ELR (cell line): ENCODE data around the gene NCR2.
A peak's percentile ranks its signal among the peaks of the same experiment; 100 is the strongest.

ENCODE experiments used
- DNase-seq: peaks from one replicate; pipeline ENCODE4 v3.0.0-alpha.2; 2015; ENCODE audit warnings: low read depth

Gene NCR2

DNA sequence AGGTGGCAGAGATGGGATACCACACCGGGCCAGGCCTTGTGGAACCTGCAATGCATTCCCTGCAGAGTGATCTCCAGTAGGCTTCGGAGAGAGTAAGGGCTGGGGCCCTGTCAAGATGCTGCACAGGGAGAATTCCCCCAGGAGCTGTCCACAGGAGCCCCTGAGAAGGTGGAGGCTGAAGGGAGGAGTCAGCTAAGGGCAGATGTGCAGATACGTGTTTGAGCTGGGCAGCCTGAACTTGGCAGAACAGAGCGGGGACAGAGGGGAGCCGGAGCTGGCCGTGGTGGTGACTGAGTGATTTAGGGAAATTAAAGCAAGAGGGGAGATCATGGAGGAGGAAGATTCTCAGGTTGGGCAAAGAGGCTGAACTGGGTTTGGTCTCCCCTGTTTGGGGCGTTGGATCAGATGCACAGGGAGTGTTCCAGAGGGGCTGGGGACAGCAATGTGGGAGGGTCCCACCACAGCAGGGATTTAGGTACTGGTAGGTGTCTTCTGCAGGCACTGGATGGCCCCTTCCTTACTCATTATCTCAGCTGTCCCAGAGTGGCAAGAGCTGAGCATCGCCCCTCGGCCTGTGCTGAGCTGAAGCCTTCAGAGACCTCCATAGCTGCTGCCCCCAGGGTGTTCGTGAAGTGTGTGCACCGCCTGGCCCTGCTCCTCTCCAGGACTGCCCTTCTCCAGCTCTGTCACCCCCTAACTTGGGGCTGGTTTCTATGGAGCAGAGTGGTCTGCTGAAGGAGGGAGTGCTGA lies 3.8 kb upstream of the NCR2 start:
- DNase-seq, result no peak

DNA sequence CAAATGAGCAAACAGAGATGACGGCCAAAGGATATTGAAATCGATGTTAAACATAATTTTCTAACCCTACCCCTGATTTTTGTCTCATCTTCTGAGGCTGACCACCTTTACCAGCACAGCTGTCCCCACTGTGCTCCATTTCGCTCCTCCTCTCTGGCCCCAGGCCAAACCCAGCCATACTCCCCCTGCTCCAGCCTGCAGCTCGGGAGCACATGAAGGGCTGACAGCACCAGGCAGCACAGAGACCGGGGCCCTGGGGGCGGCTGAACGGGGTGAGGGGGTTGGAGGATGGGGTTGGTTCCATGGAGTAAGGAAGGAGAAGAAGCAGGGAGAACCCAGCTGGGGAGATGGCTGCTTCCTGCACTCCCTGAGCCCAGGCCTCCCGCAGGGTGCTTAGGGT lies 3.2 kb upstream of the NCR2 start:
- no peak for DNase-seq

DNA sequence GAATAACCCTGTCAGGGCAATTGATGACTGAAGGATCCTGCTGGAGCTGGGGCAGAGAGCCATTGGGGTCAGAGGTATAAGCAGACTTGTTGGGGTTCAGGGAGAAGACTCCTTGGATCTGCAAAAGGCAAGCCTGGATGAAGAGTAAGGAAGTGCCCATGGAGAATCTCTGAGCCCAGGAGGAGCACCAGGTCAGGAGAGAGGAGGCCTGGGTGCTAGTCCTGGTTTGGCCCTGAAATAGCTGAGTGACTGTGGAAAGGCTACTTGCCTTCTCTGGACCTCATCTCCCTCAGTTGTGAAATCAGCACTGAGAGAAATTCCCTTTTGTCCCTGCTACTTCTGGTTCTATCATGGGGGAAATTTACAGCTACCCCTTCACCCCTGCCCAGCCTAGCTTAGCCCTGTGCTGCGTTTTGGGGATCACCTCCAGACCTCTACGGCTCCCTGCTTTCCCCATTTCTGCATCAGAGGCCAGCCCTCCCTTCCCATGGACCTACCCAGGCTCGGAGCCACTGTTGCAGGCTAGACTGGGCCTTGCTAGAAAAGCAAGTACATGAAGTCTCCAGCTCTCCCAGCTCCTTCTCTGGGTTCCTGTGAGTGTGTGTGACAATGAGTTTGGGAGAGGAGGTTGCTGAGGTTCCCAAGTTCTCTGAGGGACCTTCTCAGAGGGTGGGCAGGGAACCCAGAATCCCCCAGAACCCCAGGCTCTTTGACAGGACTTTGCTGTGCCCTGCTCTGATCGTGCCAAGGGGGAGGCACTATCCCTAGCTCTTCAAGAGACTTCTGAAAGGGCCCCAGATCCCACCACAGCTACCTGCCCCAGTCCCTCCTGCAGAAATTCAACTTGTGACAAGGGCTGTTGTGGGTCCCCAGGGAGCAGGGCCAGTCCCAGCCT lies 2.3 kb upstream of the NCR2 start:
- DNase-seq, result no peak

DNA sequence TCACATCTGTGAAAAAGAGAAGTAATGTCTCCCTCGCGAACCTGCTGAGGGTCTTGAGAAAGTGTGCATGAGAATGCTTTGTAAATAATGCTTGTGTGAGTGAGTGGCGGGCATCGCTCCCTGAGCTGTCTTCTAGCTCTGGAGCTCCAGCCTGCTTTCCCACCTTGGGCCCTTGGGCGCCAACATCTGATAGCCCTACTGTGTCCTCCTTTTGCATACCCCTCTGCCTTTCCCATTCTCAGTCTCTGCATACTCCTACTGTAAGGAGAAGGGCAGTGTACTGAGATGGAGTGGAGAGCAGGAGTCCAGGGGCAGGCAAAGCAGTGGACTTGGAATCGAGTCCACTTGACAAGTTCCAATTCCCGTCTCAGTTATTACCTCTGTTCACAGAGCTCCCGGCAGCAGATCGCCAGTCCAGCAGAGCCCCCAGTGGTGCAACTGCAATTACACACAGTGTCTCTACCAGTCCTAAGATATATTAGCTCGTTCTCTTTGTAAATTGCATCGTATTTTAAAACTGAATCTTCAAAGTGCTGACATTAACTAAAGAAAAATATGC lies 847 bp upstream of the NCR2 start:
- DNase-seq, result peak; percentile 23

DNA sequence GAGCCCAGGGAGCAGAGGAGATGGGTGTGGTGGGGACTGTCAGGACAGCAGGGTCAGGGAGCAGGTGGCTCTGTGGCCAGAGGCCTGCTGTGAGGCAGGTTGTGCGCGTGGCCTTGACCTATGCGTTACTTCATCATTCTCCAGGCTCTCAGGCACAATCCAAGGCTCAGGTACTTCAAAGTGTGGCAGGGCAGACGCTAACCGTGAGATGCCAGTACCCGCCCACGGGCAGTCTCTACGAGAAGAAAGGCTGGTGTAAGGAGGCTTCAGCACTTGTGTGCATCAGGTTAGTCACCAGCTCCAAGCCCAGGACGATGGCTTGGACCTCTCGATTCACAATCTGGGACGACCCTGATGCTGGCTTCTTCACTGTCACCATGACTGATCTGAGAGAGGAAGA lies 535 bp downstream of the NCR2 start:
- no peak for DNase-seq

DNA sequence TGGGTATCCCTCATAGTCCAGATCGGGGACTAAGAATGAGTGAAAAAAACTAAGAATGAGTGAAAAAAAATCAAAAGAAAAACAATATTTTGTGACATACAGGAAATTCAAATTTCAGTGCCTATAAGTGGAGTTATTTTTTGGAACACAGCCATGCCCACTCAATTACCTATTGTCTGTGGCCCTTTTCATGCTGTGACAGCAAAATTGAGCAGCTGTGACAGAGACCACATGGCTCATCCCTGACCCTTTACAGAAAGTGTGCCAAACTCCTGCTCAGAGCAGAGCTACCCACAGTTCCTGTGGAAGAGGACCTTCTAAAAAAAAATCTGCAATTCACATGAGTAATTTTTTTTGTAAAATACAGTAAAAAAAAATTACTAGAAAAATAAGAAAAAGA lies 1.4 kb downstream of the NCR2 start:
- DNase-seq, result no peak

DNA sequence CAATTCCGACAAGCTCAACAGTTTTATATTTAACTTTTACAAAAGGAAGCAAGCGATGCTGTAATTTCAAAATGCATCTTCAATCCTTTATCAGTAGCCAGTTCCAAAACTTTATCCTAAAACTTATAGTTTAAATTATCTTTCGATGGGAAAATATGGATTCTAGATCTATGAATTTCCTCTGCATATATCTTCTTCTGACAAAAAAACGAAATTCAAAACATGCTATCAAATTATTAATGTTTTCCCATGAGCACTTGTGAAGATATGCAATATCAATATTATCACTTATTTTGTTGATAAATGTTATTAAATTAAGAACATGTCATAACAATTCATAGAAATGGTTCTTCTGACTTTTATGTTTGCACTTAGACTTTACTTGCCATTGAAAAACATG lies 2.3 kb downstream of the NCR2 start:
- no peak for DNase-seq

DNA sequence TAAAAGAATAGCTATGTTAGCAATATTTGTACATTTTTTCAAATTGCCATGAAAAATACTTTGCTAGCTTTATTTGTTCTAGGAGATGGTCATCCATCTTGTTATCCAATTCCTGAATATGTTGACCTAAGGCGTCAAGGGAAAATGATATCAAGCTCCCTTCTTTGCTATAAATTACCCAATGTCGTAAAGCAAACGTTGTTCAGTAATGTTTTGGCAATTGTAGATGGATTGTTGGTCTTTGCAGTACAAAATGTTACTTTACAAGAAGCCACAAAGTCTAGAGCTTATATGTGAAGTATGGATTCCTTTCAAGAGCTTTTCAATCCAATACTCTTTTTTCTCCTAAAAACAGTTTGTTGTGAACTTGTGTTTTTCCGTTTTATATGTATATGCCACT lies 3.3 kb downstream of the NCR2 start:
- DNase-seq, result no peak

DNA sequence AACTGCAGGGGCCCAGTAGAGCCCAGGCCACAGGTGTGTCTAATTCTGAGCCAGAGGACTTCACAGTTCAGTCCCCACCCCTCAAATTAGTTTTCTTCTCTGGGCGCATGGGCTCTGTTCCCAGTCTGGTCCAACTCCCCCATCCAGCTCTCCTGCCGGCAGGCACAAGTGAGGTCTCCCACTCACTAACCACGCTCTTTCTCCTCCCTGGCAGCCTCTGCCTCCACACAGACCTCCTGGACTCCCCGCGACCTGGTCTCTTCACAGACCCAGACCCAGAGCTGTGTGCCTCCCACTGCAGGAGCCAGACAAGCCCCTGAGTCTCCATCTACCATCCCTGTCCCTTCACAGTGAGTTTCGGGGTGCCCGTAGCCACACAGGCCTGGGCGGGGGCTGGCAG lies 6.2 kb downstream of the NCR2 start:
- DNase-seq, result no peak

DNA sequence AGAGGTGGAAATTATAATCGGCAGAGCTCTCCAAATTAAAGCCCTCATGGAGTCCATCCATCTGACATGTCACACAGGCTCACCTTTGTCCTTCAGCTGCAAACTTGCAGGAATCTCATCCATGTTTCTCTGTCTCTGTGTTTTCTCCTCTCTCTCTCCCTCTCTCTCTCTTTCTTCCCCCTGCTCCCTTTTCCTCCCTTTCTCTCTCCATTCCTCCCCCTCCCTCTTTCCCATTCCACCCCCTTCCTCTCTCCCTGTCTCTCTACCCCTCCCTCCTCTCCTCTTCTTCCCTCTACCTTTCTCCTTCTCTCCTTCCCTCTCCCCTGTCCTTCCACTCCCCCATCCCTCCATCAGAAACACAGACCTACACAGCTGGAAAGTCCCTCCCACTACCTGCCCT lies 6.8 kb downstream of the NCR2 start:
- DNase-seq, result no peak

DNA sequence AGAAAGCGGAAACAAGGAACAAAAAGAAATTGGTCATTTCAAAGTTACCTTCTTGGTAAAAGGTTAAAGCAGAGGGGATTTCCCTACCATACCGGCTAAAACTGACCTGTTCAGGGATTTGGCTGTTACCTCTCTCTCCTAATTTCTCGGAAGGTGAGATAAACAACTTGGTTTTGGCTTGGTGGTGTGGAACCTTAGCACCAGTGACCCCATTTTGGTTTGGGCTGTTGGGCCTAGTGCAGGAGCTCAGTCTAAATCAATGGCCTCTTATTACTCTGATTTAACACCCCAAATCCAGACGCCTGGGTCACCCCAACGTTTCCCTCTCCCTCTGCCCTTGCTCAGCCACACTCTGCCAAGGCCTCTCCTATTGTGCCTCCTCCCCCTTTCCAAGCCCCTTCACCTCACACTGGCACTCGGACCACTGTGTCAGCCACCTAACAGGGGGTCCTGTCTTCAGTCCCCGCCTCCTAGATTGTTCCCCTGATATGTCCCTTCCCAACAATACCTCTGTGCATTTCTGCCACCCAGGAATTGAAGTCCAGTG lies 8.3 kb downstream of the NCR2 start:
- DNase-seq, result no peak

DNA sequence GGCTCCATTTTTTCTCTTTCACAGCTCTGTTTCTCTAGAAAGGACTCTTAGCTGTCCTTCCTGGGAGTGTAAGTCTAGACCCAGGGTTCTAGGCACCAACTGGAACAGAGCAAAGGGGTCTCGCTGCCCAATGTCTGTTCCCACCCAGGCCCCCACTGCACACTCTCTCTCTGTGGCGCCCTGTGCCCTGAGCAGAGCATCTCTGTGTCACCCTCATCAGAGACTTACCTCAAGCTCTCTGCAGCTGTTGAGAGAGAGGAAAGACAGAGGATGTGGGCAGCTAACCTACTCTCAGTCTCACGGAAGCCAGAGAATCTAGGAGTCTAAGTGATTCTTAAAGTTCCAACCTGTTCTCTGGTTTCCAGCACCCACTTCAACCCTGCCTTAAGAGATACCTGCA lies 9.5 kb downstream of the NCR2 start:
- DNase-seq, result no peak

DNA sequence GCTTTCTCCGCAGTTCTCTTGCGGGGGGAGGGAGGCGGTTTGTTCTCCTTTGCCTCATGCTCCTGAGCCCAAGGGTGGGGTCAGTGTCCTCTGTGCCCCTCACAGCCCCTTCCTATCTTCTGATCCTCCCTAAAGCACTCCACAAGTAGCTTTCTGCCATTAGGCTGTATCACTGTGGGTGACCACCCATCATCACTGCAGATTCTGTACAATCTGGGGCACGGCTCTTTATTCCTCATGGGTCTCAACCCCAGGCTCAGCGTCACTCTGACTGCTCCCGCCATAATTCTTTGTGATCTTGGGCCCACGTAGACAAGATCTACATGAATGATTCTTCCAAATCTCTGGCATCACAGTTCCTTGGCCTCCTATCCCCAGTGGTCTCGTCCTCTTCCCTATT lies 10.5 kb downstream of the NCR2 start:
- no peak for DNase-seq

DNA sequence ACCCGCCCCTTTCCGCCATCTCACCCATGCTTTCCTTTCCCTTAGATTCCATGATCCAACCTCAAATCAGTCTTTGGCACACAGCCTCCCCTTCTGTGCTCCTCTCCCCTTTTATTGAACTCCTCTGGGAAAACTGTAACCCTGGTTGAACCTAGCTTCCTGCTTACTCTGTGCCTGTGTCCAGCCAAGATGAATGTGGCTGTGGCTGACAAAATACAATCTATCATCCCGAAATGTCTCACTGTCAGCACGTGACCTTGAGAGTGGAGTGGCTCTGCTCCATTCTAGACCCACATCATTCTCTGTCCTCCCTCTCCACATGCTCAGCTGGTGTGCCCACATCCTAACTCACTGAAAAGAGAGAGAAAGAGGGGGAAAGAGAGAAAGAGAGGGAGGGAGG lies 11.0 kb downstream of the NCR2 start:
- DNase-seq, result no peak

DNA sequence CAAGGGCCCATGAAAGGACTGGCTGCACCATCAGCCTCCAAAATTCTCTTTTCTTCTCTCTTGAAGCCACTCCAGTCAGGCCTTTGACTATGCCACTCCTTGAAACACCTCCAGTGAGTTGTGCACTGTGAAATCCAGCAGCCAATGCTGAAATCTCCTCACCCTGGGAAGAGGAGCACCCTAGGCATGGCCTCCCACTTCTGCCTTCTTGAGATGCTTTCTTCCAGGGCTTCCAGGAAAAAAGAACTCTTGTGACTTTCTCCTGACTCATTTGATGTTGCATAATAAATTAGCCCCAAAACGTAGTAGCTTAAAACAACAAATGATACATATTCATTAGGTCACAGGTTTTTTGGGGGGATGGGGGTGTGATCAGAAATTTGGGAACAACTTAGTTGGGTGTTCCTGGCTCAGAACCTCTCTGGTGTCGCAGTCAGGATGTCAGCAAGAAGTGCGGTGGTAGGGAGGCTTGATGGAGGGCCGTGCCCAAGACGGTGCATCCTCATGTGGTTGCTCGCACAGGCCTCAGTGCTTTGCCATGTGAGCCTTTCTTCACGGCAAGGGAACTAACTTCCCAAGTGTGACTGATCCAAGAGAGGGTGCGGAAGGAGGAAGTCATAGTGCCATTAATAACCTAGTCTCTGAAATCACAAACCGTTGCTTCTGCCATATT lies 12.1 kb downstream of the NCR2 start:
- no peak for DNase-seq

DNA sequence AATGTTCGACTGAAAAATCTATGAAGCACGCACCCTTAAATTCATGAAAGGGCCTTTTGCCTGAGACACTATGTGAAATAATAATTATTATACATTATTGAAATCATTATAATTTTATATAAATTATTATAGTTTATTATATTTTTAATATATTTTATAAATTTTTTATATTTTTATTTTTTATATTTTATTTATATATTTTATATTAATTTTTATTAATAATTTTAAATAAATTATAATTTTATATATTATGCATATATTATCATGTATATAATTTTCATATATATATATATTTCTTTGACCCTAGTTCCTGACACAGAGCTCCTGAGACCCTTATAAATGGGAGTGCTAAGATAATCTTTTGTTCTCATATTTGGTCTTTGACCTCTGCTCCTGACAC lies 13.5 kb downstream of the NCR2 start:
- no peak for DNase-seq

DNA sequence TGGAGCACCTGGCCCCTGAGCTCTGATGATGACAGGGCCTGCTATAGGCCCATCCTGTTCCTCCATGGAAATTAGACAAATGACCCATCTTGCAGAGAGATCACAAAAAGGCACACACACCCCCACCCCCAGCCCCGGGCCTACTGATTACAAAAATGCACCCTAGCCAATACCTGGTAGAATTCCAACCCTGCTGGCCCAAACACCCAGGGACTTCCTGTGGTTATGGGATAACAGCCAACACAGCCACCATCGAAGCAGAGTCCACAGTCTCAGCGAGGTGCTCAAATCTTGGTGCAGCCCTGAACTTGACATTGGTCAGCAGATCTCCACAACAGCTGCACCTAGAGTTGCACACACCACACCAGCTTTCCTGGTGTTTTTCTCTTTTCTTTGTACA lies 17.0 kb downstream of the NCR2 start:
- no peak for DNase-seq

DNA sequence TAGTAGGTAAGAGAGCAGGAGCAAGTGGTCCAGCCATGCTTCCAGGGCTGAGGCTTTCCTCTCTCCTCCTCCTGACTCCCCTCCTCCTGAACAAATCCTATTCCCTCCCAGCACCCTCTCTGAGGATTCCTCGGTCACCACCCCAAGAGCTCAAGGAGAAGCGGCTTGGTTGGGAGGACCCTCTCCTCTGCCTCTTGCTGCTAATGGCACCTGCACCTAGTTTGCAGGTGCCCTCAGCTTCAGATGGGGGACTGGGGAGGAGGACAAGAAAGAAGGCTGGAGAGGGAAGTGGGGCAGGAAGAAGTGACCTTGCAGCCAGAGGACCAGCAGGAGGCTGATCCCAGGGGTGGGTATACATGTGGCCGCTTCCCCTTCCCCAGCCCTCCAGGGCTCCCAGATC lies 17.5 kb downstream of the NCR2 start:
- no peak for DNase-seq

DNA sequence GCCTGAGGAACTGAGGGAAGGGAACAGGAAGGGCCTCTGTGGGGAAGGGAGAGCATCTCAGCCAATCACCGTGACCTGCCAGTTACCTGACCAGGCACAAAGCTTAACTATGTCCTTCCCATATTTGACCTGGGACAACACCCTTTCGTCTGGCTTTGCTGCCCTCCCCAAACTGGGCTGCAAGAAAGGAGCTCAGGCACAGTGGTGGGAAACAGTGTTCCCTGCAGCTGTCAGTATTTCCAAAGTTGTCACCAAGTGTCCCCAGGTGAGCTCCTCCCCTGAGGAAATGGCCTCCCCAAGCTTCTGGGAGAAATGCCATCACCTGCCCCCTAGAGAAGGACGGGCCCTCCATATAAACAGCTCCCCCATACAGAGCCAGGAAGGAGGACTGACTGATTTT lies 17.9 kb downstream of the NCR2 start:
- DNase-seq, result no peak

DNA sequence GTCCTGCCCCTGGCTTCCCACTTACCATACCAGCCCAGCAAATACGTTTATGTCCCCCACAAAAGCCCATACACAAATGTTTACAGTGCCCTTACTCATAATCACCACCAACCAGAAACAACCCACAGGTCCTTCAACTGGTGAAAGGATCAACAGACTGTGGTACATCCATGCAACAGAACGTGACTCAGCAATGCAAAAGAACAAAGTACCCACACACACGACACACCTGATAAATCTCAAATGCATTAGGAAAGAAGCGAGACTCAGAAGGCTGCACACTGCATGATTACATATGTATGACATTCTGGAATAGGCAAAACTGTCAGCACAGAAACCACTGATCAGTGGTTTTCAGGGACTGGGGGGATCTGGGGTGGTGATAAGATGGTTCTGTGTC lies 20.5 kb downstream of the NCR2 start:
- no peak for DNase-seq

DNA sequence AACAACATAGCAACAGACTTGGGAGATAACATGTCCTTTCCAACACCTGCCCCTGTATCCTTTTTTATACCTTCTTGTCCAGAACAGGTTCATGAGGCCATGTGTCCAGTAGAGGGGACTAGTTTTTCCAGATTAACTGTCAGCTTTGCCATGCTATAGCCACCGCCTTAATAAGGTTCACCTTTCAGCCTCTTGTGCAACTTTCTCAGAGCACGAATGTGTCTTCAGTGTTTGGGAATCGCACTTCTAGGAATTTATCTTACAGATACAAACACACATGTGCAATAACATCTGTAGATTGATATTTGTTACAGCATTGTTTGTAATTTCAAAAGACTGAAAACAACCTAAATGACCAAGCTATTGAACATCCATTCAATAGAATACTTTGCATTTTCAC lies 21.4 kb downstream of the NCR2 start:
- DNase-seq, result no peak

DNA sequence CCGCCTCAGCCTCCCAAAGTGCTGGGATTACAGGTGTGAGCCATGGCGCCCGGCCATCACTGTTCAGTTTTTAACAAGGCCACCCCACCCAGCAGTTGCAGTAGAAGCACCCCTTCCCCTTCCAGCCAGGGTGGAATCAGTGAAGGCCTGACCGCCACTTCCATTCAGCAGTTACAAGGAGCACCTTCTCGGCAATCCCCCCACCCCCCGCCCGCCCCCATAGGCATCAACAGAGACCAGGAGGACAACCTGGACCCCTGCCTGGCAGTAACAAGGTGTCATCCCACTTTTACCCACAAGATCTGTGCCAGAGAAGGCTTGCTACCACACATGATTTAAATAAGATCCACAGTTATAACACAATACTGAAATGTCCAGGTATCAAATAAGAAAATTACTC lies 23.1 kb downstream of the NCR2 start:
- DNase-seq, result no peak
